ENCODE data around the gene ERBB2. TPM values are rescaled to one million over a fixed set of nuclear protein-coding genes. Genes with fewer than 3 reads are reported as not detected.
A peak's percentile ranks its signal among the peaks of the same experiment; 100 is the strongest.

ERBB2 gene
- total and polyA plus RNA-seq, 7 experiments from 2014 or later = 0.39 to 10.5 (median 5.8) TPM

- Histone ChIP-seq H3K9me3 (ENCODE audit: control insufficient read depth in 2 of 3, low read length in 3 of 3) (no peaks in the 10 kb centered on the region), H3K4me3 (ENCODE audit: low read length) (no peak overlapping the region), H3K27me3 (ENCODE audit: control insufficient read depth in 2 of 2, insufficient read depth in 2 of 2, low read length in 2 of 2) (no peaks in the 10 kb centered on the region), H3K4me1 (ENCODE audit: control insufficient read depth in 2 of 2, insufficient read depth in 2 of 2, low read length in 2 of 2) (peaks cover 0 to 12% of the 10 kb centered on the region in 2 donors), H3K36me3 (ENCODE audit: control insufficient read depth in 2 of 3, insufficient read depth in 3 of 3, low read length in 3 of 3) (no peaks in the 10 kb centered on the region), H3K27ac (ENCODE audit: low read depth, low read length) (no peak overlapping the region)
- intact Hi-C loops (cut with micrococcal nuclease) = loop anchor here in 1 of 2 donors (5.0 to 10.0 kb wide), 2 partner anchors 192 to 334 kb away; partner anchors contain the start of gene FBXL20
- no peak for DNase-seq
- Mint-ChIP-seq H3K4me1 (peaks cover 5 to 29% (median 15%) of the 10 kb centered on the region in 7 donors), H3K4me3 (peak overlapping the region in 9 of 10 donors; percentile 44 to 89 (median 82)), H3K36me3 (peaks cover 0 to 4% (median 0%) of the 10 kb centered on the region in 5 donors), H3K27me3 (peaks cover 6 to 32% (median 13%) of the 10 kb centered on the region in 5 donors), H3K9me3 (peaks cover 0 to 4% (median 0%) of the 10 kb centered on the region in 11 donors), H3K27ac (peak overlapping the region in 4 of 9 donors; percentile 29 to 80 (median 41))
- POLR2A ChIA-PET = interaction anchor here (1.4 kb wide), 1 partner anchor 14 kb away, joined by 3 read pairs; no protein-coding TSS in a partner anchor
- CTCF ChIA-PET = no interaction called here
- peak; percentile 2 for ATAC-seq
Measured at GRCh38 chr17:39738983-39739884, 39.4 kb downstream of the ERBB2 start.

- H3K36me3 Mint-ChIP-seq = peaks cover 0 to 4% (median 0%) of the 10 kb centered on the region in 5 donors
- Histone ChIP-seq H3K9me3 (ENCODE audit: control insufficient read depth in 2 of 3, low read length in 3 of 3) (no peaks in the 10 kb centered on the region), H3K27me3 (ENCODE audit: control insufficient read depth in 2 of 2, insufficient read depth in 2 of 2, low read length in 2 of 2) (no peaks in the 10 kb centered on the region), H3K27ac (ENCODE audit: low read depth, low read length) (no peak overlapping the region), H3K36me3 (ENCODE audit: control insufficient read depth in 2 of 3, insufficient read depth in 3 of 3, low read length in 3 of 3) (no peaks in the 10 kb centered on the region), H3K4me1 (ENCODE audit: control insufficient read depth in 2 of 2, insufficient read depth in 2 of 2, low read length in 2 of 2) (peaks cover 0 to 12% of the 10 kb centered on the region in 2 donors), H3K4me3 (ENCODE audit: low read length) (no peak overlapping the region)
- POLR2A ChIA-PET = interaction anchor here (1.4 kb wide), 1 partner anchor 13 kb away, joined by 3 read pairs; no protein-coding TSS in a partner anchor
- no peak for ATAC-seq
- H3K4me1 Mint-ChIP-seq = peaks cover 5 to 29% (median 15%) of the 10 kb centered on the region in 7 donors
- peak overlapping the region in 5 of 9 donors; percentile 19 to 78 (median 53) for H3K27ac Mint-ChIP-seq
- CTCF ChIA-PET = no interaction called here
- peak overlapping the region in 4 of 10 donors; percentile 27 to 76 (median 37) for H3K4me3 Mint-ChIP-seq
- DNase-seq = no peak
- intact Hi-C loops (cut with micrococcal nuclease) = loop anchor here in 1 of 2 donors (5.0 to 10.0 kb wide), 2 partner anchors 193 to 335 kb away; partner anchors contain the start of gene FBXL20
- H3K27me3 Mint-ChIP-seq = peaks cover 6 to 32% (median 13%) of the 10 kb centered on the region in 5 donors
- H3K9me3 Mint-ChIP-seq = peaks cover 0 to 4% (median 0%) of the 10 kb centered on the region in 11 donors
Measured at GRCh38 chr17:39739885-39740356, 40.1 kb downstream of the ERBB2 start.

DNA sequence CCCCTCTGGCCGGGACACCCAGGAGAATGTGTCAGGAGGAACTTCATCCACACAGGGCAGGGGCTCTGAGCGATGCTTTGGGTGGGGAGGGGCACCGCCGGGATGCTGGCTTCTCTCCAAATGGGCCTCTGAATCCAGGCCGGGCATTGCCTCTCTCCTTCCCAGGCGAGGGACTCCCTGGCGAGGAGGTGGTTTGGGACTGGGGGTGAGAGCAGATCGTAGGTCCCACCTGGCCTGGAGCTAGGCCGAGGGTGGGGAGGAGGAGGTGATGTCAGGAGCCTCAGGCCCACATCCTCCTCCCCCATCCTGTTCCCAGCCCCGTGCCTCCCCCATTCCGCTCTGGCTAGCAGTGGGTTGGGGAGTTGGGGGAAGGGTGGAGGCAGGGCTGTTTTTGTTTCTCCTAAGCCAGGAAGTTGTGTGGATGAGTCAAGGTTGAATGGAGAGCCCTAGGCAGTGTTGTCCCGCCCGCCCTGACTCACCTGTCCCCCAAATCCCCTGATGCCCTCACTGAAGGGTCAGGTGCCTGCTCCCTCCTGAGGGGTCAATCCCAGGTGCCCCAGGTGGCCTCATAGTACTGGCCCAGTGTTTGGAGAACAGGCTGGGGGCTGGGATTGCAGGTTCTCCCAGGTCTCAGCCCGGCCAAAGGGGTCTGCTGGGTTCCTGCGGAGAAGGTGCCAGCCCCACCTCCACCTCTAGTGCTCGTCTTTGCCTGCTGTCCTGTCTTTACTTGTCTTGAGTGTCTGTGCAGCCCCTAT lies 40.7 kb downstream of the ERBB2 start:
- peaks cover 0 to 4% (median 0%) of the 10 kb centered on the region in 11 donors for H3K9me3 Mint-ChIP-seq
- no peaks in the 10 kb centered on the region for H3K27me3 ChIP-seq (ENCODE audit: control insufficient read depth in 2 of 2, insufficient read depth in 2 of 2, low read length in 2 of 2)
- intact Hi-C loops (cut with micrococcal nuclease) = no loop called here
- peaks cover 5 to 29% (median 15%) of the 10 kb centered on the region in 7 donors for H3K4me1 Mint-ChIP-seq
- H3K36me3 ChIP-seq (ENCODE audit: control insufficient read depth in 2 of 3, insufficient read depth in 3 of 3, low read length in 3 of 3) = no peaks in the 10 kb centered on the region
- DNase-seq (no peak), ATAC-seq (no peak)
- peak overlapping the region in 1 of 10 donors; percentile 1 for H3K4me3 Mint-ChIP-seq
- H3K4me3 ChIP-seq (ENCODE audit: low read length) = no peak overlapping the region
- no peaks in the 10 kb centered on the region for H3K9me3 ChIP-seq (ENCODE audit: control insufficient read depth in 2 of 3, low read length in 3 of 3)
- H3K27me3 Mint-ChIP-seq = peaks cover 6 to 32% (median 13%) of the 10 kb centered on the region in 5 donors
- H3K36me3 Mint-ChIP-seq = peaks cover 0 to 4% (median 0%) of the 10 kb centered on the region in 5 donors
- ChIA-PET CTCF (no interaction called here), POLR2A (no interaction called here)
- peaks cover 0 to 12% of the 10 kb centered on the region in 2 donors for H3K4me1 ChIP-seq (ENCODE audit: control insufficient read depth in 2 of 2, insufficient read depth in 2 of 2, low read length in 2 of 2)
- no peak overlapping the region for H3K27ac ChIP-seq (ENCODE audit: low read depth, low read length)
- H3K27ac Mint-ChIP-seq = peak overlapping the region in 4 of 9 donors; percentile 11 to 78 (median 58)

GRCh38 chr17:39742126-39742855 lies 42.4 kb downstream of the ERBB2 start:
- DNase-seq (no peak), ATAC-seq (no peak)
- H3K4me1 Mint-ChIP-seq = peaks cover 5 to 22% (median 15%) of the 10 kb centered on the region in 7 donors
- CTCF ChIA-PET = no interaction called here
- peaks cover 0 to 4% (median 0%) of the 10 kb centered on the region in 5 donors for H3K36me3 Mint-ChIP-seq
- peaks cover 0 to 2% (median 0%) of the 10 kb centered on the region in 11 donors for H3K9me3 Mint-ChIP-seq
- no peak overlapping the region for H3K27ac Mint-ChIP-seq
- no peak overlapping the region for H3K27ac ChIP-seq (ENCODE audit: low read depth, low read length)
- peaks cover 5 to 26% (median 9%) of the 10 kb centered on the region in 5 donors for H3K27me3 Mint-ChIP-seq
- POLR2A ChIA-PET = no interaction called here
- intact Hi-C loops (cut with micrococcal nuclease) = no loop called here
- no peaks in the 10 kb centered on the region for H3K27me3 ChIP-seq (ENCODE audit: control insufficient read depth in 2 of 2, insufficient read depth in 2 of 2, low read length in 2 of 2)
- H3K4me1 ChIP-seq (ENCODE audit: control insufficient read depth in 2 of 2, insufficient read depth in 2 of 2, low read length in 2 of 2) = peaks cover 0 to 12% of the 10 kb centered on the region in 2 donors
- H3K4me3 ChIP-seq (ENCODE audit: low read length) = no peak overlapping the region
- H3K4me3 Mint-ChIP-seq = peak overlapping the region in 1 of 10 donors; percentile 37
- no peaks in the 10 kb centered on the region for H3K36me3 ChIP-seq (ENCODE audit: control insufficient read depth in 2 of 3, insufficient read depth in 3 of 3, low read length in 3 of 3)
- H3K9me3 ChIP-seq (ENCODE audit: control insufficient read depth in 2 of 3, low read length in 3 of 3) = no peaks in the 10 kb centered on the region

DNA sequence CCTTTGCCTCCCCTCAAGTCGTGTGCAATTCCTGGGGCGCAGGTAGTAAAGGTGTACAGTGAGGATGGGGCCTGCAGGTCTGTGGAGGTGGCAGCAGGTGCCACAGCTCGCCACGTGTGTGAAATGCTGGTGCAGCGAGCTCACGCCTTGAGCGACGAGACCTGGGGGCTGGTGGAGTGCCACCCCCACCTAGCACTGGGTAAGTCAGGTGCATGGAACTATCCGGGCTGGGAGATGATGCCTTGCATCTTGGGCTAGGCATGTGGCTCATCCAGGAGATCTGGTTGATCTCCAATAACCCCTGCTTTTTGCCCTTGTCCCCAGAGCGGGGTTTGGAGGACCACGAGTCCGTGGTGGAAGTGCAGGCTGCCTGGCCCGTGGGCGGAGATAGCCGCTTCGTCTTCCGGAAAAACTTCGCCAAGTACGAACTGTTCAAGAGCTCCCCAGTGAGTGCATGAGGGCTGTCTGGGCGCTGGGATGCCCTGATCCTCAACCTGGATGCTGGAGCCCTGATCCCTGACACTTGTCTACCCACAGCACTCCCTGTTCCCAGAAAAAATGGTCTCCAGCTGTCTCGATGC lies 43.1 kb downstream of the ERBB2 start:
- Histone ChIP-seq H3K9me3 (ENCODE audit: control insufficient read depth in 2 of 3, low read length in 3 of 3) (no peaks in the 10 kb centered on the region), H3K4me1 (ENCODE audit: control insufficient read depth in 2 of 2, insufficient read depth in 2 of 2, low read length in 2 of 2) (peaks cover 0 to 7% of the 10 kb centered on the region in 2 donors), H3K27ac (ENCODE audit: low read depth, low read length) (no peak overlapping the region), H3K27me3 (ENCODE audit: control insufficient read depth in 2 of 2, insufficient read depth in 2 of 2, low read length in 2 of 2) (no peaks in the 10 kb centered on the region), H3K4me3 (ENCODE audit: low read length) (no peak overlapping the region), H3K36me3 (ENCODE audit: control insufficient read depth in 2 of 3, insufficient read depth in 3 of 3, low read length in 3 of 3) (no peaks in the 10 kb centered on the region)
- peaks cover 5 to 23% (median 9%) of the 10 kb centered on the region in 5 donors for H3K27me3 Mint-ChIP-seq
- ATAC-seq = no peak
- intact Hi-C loops (cut with micrococcal nuclease) = no loop called here
- H3K4me3 Mint-ChIP-seq = no peak overlapping the region
- H3K4me1 Mint-ChIP-seq = peaks cover 5 to 22% (median 15%) of the 10 kb centered on the region in 7 donors
- H3K9me3 Mint-ChIP-seq = peaks cover 0 to 2% (median 0%) of the 10 kb centered on the region in 11 donors
- ChIA-PET POLR2A (interaction anchor here (0.5 kb wide), 1 partner anchor 248 kb away, joined by 6 read pairs; no protein-coding TSS in a partner anchor), CTCF (no interaction called here)
- DNase-seq = no peak
- H3K36me3 Mint-ChIP-seq = peaks cover 0 to 4% (median 0%) of the 10 kb centered on the region in 5 donors
- no peak overlapping the region for H3K27ac Mint-ChIP-seq

Data from naive thymus-derived CD4-positive, alpha-beta T cell (primary cell).